ENCODE results near the gene EMSY. TPM values are rescaled to one million over a fixed set of nuclear protein-coding genes. Genes with fewer than 3 reads are reported as not detected.

The EMSY gene
- total and polyA plus RNA-seq, 9 of the 15 experiments (the other 6 are each of a cell fraction or from before 2014, with no cell fraction given) = 12.7 to 25.4 (median 17.9) TPM

DNA sequence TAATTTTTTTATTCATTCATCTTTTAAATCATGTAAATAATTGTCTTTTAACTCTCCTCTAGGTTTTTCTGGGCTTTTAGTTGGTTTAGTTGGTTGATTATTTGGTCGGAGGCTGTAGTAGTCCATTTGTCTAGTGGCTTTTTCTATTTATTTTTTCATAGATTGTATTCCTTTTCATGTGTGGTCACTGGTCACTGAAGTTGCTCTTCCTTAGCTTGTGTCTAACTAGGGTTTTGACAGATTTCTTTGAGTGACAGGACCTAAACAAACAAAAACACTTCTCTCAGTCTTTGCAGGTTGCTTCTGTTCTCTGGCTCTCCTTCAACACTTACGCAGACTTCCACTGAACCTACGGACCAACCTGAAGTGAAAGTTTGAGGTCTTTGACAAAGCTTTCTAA lies 112.6 kb downstream of the EMSY start:
- no peak for ATAC-seq
- Histone ChIP-seq H3K4me3 (no peak overlapping the region), H3K4me1 (replicated peaks in 1 of 2; ENCODE audit: control insufficient read depth in 2 of 2, insufficient read depth in 2 of 2, low read length in 2 of 2) (no peaks in the 10 kb centered on the region), H2AFZ (ENCODE audit: low read depth, low read length) (no peak overlapping the region), H4K20me1 (replicated peaks; ENCODE audit: control insufficient read depth, insufficient read depth, low read length) (no peaks in the 10 kb centered on the region), H3K9me1 (ENCODE audit: control insufficient read depth, insufficient read depth, low read length) (no peaks in the 10 kb centered on the region), H3K79me2 (ENCODE audit: control insufficient read depth, insufficient read depth, low read length) (no peaks in the 10 kb centered on the region), H3K9ac (ENCODE audit: insufficient read depth in 1 of 2, low read depth in 2 of 2, low read length in 2 of 2) (no peak overlapping the region), H3K27ac (ENCODE audit: extremely low read depth, low read depth, low read length) (no peak overlapping the region), H3K4me2 (ENCODE audit: insufficient read depth, low read length) (no peak overlapping the region), H3K9me3 (replicated peaks; ENCODE audit: control insufficient read depth, insufficient read depth, low read depth, low read length) (no peaks in the 10 kb centered on the region), H3K36me3 (ENCODE audit: control insufficient read depth, insufficient read depth, low read length) (no peaks in the 10 kb centered on the region), H3K27me3 (ENCODE audit: control insufficient read depth in 2 of 2, insufficient read depth in 2 of 2, low read length in 2 of 2) (peaks cover 0 to 3% of the 10 kb centered on the region in 2 experiments; a peak in 1 of 5 replicates)
- no peak for FAIRE-seq
- intact Hi-C loops (cut with micrococcal nuclease) = no loop called here
- in situ Hi-C loops (cut with MboI) = no loop called here
- 43% methylated on average over 3 of the region's 3 CpGs for WGBS (ENCODE audit: insufficient coverage, low coverage, missing lambda C conversion rate)
- ChIA-PET CTCF (ENCODE audit: low intra/inter-chr PET ratio) (no interaction called here), POLR2A (interaction anchor here (0.6 kb wide), 1 partner anchor 18 kb away, joined by 3 read pairs; no protein-coding TSS in a partner anchor)
- peak; percentile 39; the same call in 1 of the 2 replicates for TF ChIP-seq PKNOX1 (IDR thresholded peaks at IDR 0.05)
- no peak for TF ChIP-seq ZNF12 (CRISPR knock-in tag; IDR thresholded peaks at IDR 0.05)
- TF ChIP-seq STAG1 (CRISPR knock-in tag; IDR thresholded peaks at IDR 0.05; ENCODE audit: borderline replicate concordance) = no peak
- TF ChIP-seq, protein P1, sequence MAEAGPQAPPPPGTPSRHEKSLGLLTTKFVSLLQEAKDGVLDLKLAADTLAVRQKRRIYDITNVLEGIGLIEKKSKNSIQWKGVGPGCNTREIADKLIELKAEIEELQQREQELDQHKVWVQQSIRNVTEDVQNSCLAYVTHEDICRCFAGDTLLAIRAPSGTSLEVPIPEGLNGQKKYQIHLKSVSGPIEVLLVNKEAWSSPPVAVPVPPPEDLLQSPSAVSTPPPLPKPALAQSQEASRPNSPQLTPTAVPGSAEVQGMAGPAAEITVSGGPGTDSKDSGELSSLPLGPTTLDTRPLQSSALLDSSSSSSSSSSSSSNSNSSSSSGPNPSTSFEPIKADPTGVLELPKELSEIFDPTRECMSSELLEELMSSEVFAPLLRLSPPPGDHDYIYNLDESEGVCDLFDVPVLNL (CRISPR knock-in tag; IDR thresholded peaks at IDR 0.05; ENCODE audit: low read depth) = no peak
- TF ChIP-seq ZNF175 (CRISPR knock-in tag; IDR thresholded peaks at IDR 0.05; ENCODE audit: low read depth) = peak; percentile 95
- TF ChIP-seq KDM2B (CRISPR knock-in tag; IDR thresholded peaks at IDR 0.05) = no peak
- no peak for TF ChIP-seq HSF4 (CRISPR knock-in tag; IDR thresholded peaks at IDR 0.05; ENCODE audit: borderline replicate concordance)
- BruUV-seq (replicated peaks) = no TSS peak
- DNase-seq (ENCODE audit: extremely low read depth in 1 of 4, low spot score in 3 of 4) = no peak

Data from K562 (cell line).